ENCODE results near the gene CNTNAP2. TPM values are rescaled to one million over a fixed set of nuclear protein-coding genes. Genes with fewer than 3 reads are reported as not detected.

CNTNAP2 gene
- total RNA-seq, 4 donors from 2014 or later = not detected

GRCh38 chr7:147199868-147200267 is 1083.3 kb downstream of the CNTNAP2 start:
- Histone ChIP-seq H3K36me3 (no peaks in the 10 kb centered on the region), H3K4me3 (no peak overlapping the region), H3K27me3 (no peaks in the 10 kb centered on the region), H3K9me3 (no peaks in the 10 kb centered on the region), H3K27ac (no peak overlapping the region), H3K4me1 (no peaks in the 10 kb centered on the region)
- TF ChIP-seq, protein P1, sequence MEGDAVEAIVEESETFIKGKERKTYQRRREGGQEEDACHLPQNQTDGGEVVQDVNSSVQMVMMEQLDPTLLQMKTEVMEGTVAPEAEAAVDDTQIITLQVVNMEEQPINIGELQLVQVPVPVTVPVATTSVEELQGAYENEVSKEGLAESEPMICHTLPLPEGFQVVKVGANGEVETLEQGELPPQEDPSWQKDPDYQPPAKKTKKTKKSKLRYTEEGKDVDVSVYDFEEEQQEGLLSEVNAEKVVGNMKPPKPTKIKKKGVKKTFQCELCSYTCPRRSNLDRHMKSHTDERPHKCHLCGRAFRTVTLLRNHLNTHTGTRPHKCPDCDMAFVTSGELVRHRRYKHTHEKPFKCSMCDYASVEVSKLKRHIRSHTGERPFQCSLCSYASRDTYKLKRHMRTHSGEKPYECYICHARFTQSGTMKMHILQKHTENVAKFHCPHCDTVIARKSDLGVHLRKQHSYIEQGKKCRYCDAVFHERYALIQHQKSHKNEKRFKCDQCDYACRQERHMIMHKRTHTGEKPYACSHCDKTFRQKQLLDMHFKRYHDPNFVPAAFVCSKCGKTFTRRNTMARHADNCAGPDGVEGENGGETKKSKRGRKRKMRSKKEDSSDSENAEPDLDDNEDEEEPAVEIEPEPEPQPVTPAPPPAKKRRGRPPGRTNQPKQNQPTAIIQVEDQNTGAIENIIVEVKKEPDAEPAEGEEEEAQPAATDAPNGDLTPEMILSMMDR (IDR thresholded peaks at IDR 0.05 in 4 of 5, conservative IDR thresholded peaks at IDR 0.05 in 1 of 5) = no peak
- no peak for TF ChIP-seq POLR2A (IDR thresholded peaks at IDR 0.05)
- DNase-seq = no peak
- ATAC-seq = no peak
- intact Hi-C loops (cut with DNase I; ENCODE audit: low total_unique reads) = no loop called here
- in situ Hi-C loops (cut with MboI; ENCODE audit: low sequenced_read_pairs in 4 of 4) = no loop called here

DNA sequence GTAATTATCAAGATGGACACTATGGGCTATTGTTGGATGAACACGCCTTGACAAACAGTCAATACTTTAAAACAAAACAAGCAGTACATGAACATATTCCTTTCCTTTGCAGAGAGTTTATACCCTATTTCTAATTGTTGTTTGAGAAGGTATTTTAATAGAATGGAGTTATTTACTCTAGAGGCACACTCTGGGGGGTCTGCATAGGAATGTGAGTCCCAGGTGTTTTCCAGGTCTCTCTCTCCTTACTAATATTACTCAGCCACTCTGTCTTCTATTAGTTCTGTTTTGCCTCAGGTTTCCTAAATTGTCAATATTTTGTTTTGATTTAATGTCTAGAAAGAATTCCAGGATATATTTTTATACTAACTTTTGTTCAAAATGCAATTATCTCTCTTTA is 1091.4 kb downstream of the CNTNAP2 start:
- no peaks in the 10 kb centered on the region for H3K4me1 ChIP-seq
- ATAC-seq (no peak), DNase-seq (no peak)
- H3K27me3 ChIP-seq = no peaks in the 10 kb centered on the region
- no peak overlapping the region for H3K4me3 ChIP-seq
- intact Hi-C loops (cut with DNase I; ENCODE audit: low total_unique reads) (no loop called here), in situ Hi-C loops (cut with MboI; ENCODE audit: low sequenced_read_pairs in 4 of 4) (no loop called here)
- TF ChIP-seq POLR2A (IDR thresholded peaks at IDR 0.05) = no peak
- no peaks in the 10 kb centered on the region for H3K9me3 ChIP-seq
- H3K27ac ChIP-seq = no peak overlapping the region
- H3K36me3 ChIP-seq = no peaks in the 10 kb centered on the region

GRCh38 chr7:147231275-147231674 is 1114.7 kb downstream of the CNTNAP2 start:
- ATAC-seq (no peak), DNase-seq (no peak)
- Histone ChIP-seq H3K27me3 (no peaks in the 10 kb centered on the region), H3K27ac (no peak overlapping the region), H3K36me3 (no peaks in the 10 kb centered on the region), H3K4me3 (no peak overlapping the region), H3K4me1 (no peaks in the 10 kb centered on the region), H3K9me3 (no peaks in the 10 kb centered on the region)
- intact Hi-C loops (cut with DNase I; ENCODE audit: low total_unique reads) (no loop called here), in situ Hi-C loops (cut with MboI; ENCODE audit: low sequenced_read_pairs in 4 of 4) (no loop called here)
- TF ChIP-seq, protein P1 (IDR thresholded peaks at IDR 0.05 in 4 of 5, conservative IDR thresholded peaks at IDR 0.05 in 1 of 5) = no peak
- no peak for TF ChIP-seq POLR2A (IDR thresholded peaks at IDR 0.05)

DNA sequence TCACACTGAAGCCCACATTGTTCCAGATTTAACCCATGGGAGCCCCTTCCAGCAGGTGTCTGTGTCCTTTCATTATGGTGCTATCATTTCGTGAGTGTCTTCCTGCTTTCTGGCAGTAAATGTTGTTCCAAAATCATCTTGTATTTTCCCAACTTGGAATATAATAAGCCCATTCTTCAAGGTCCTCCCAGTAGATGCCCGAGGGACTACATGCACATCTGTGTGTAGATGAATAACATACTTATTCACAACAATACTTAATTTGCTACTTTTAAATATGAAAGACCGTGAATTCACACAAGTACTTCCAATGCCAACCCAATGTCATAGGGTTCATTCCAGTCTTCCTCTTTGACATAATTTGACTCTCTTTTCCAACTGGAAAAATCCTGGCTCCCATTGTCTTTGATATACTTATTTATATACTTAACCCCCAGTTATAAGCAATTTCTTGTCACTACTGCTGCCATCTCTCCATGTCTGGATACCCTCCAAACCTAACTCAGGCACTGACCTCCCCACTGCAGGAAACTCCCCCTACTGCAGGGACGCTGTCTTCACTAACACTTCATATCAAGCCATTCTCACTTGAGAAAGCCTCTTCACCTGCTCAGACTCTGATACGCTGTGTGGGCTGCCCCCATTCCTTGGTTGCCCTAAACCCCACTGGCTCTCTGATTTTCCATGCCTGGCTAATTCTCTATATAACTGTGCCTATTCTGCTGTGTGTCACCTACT is 1119.2 kb downstream of the CNTNAP2 start:
- no peak overlapping the region for H3K4me3 ChIP-seq
- H3K27ac ChIP-seq = no peak overlapping the region
- in situ Hi-C loops (cut with MboI; ENCODE audit: low sequenced_read_pairs in 4 of 4) (no loop called here), intact Hi-C loops (cut with DNase I; ENCODE audit: low total_unique reads) (no loop called here)
- H3K9me3 ChIP-seq = no peaks in the 10 kb centered on the region
- no peaks in the 10 kb centered on the region for H3K36me3 ChIP-seq
- ATAC-seq = no peak
- no peak for DNase-seq
- H3K4me1 ChIP-seq = no peaks in the 10 kb centered on the region
- no peak for TF ChIP-seq POLR2A (IDR thresholded peaks at IDR 0.05)
- TF ChIP-seq, protein P1 (IDR thresholded peaks at IDR 0.05 in 4 of 5, conservative IDR thresholded peaks at IDR 0.05 in 1 of 5) = no peak
- H3K27me3 ChIP-seq = no peaks in the 10 kb centered on the region

- Histone ChIP-seq H3K27me3 (no peaks in the 10 kb centered on the region), H3K36me3 (no peaks in the 10 kb centered on the region), H3K4me1 (no peaks in the 10 kb centered on the region), H3K27ac (no peak overlapping the region), H3K4me3 (no peak overlapping the region), H3K9me3 (no peaks in the 10 kb centered on the region)
- no peak for ATAC-seq
- DNase-seq = no peak
- intact Hi-C loops (cut with DNase I; ENCODE audit: low total_unique reads) = no loop called here
- in situ Hi-C loops (cut with MboI; ENCODE audit: low sequenced_read_pairs in 4 of 4) = no loop called here
- TF ChIP-seq, protein P1 (IDR thresholded peaks at IDR 0.05 in 4 of 5, conservative IDR thresholded peaks at IDR 0.05 in 1 of 5) = no peak
- no peak for TF ChIP-seq POLR2A (IDR thresholded peaks at IDR 0.05)
Measured at GRCh38 chr7:147240468-147240867, 1123.9 kb downstream of the CNTNAP2 start.

All from gastrocnemius medialis (tissue), 4 donors.